ENCODE results near the gene ANKFN1.

ANKFN1 gene

GRCh38 chr17:56468840-56469239, 315.6 kb downstream of the ANKFN1 start:
- no peak overlapping the region for H3K4me3 ChIP-seq (ENCODE audit: low read depth, low read length)
- H3K27me3 ChIP-seq (ENCODE audit: control insufficient read depth, insufficient read depth, low read length) = no peaks in the 10 kb centered on the region
- H3K4me2 ChIP-seq (ENCODE audit: low read length) = no peak overlapping the region
- no peaks in the 10 kb centered on the region for H3K36me3 ChIP-seq (ENCODE audit: control insufficient read depth, insufficient read depth, low read length)
- H3K9me3 ChIP-seq (ENCODE audit: control insufficient read depth, low read length) = no peaks in the 10 kb centered on the region
- no peaks in the 10 kb centered on the region for H3K4me1 ChIP-seq
- H3K27ac ChIP-seq = no peak overlapping the region
- H3K79me2 ChIP-seq = no peaks in the 10 kb centered on the region
- H2AFZ ChIP-seq = no peak overlapping the region
- no peak overlapping the region for H3K9ac ChIP-seq
- no peak for TF ChIP-seq CTCF (IDR thresholded peaks at IDR 0.05)

- no peaks in the 10 kb centered on the region for H3K79me2 ChIP-seq
- no peaks in the 10 kb centered on the region for H3K9me3 ChIP-seq (ENCODE audit: control insufficient read depth, low read length)
- H3K4me3 ChIP-seq (ENCODE audit: low read depth, low read length) = no peak overlapping the region
- H3K4me2 ChIP-seq (ENCODE audit: low read length) = no peak overlapping the region
- TF ChIP-seq CTCF (IDR thresholded peaks at IDR 0.05) = no peak
- no peak overlapping the region for H3K27ac ChIP-seq
- H3K36me3 ChIP-seq (ENCODE audit: control insufficient read depth, insufficient read depth, low read length) = no peaks in the 10 kb centered on the region
- H2AFZ ChIP-seq = no peak overlapping the region
- H3K9ac ChIP-seq = no peak overlapping the region
- no peaks in the 10 kb centered on the region for H3K27me3 ChIP-seq (ENCODE audit: control insufficient read depth, insufficient read depth, low read length)
- H3K4me1 ChIP-seq = no peaks in the 10 kb centered on the region
Measured at GRCh38 chr17:56471696-56472095, 318.4 kb downstream of the ANKFN1 start.

- H3K36me3 ChIP-seq (ENCODE audit: control insufficient read depth, insufficient read depth, low read length) = no peaks in the 10 kb centered on the region
- H3K27me3 ChIP-seq (ENCODE audit: control insufficient read depth, insufficient read depth, low read length) = no peaks in the 10 kb centered on the region
- H3K4me3 ChIP-seq (ENCODE audit: low read depth, low read length) = no peak overlapping the region
- H3K9ac ChIP-seq = no peak overlapping the region
- H3K9me3 ChIP-seq (ENCODE audit: control insufficient read depth, low read length) = no peaks in the 10 kb centered on the region
- no peak overlapping the region for H3K27ac ChIP-seq
- H3K4me1 ChIP-seq = no peaks in the 10 kb centered on the region
- H3K4me2 ChIP-seq (ENCODE audit: low read length) = no peak overlapping the region
- H3K79me2 ChIP-seq = no peaks in the 10 kb centered on the region
- TF ChIP-seq CTCF (IDR thresholded peaks at IDR 0.05) = no peak
- no peak overlapping the region for H2AFZ ChIP-seq
Measured at GRCh38 chr17:56475116-56475515, 321.8 kb downstream of the ANKFN1 start.

GRCh38 chr17:56478836-56479447, 325.7 kb downstream of the ANKFN1 start:
- H3K36me3 ChIP-seq (ENCODE audit: control insufficient read depth, insufficient read depth, low read length) = no peaks in the 10 kb centered on the region
- no peak overlapping the region for H3K4me3 ChIP-seq (ENCODE audit: low read depth, low read length)
- H2AFZ ChIP-seq = no peak overlapping the region
- H3K4me1 ChIP-seq = no peaks in the 10 kb centered on the region
- no peaks in the 10 kb centered on the region for H3K79me2 ChIP-seq
- H3K27me3 ChIP-seq (ENCODE audit: control insufficient read depth, insufficient read depth, low read length) = no peaks in the 10 kb centered on the region
- H3K9ac ChIP-seq = no peak overlapping the region
- TF ChIP-seq CTCF (IDR thresholded peaks at IDR 0.05) = peak; percentile 35
- no peak overlapping the region for H3K4me2 ChIP-seq (ENCODE audit: low read length)
- H3K27ac ChIP-seq = no peak overlapping the region
- no peaks in the 10 kb centered on the region for H3K9me3 ChIP-seq (ENCODE audit: control insufficient read depth, low read length)

- no peak overlapping the region for H3K27ac ChIP-seq
- no peak overlapping the region for H3K4me3 ChIP-seq (ENCODE audit: low read depth, low read length)
- no peaks in the 10 kb centered on the region for H3K9me3 ChIP-seq (ENCODE audit: control insufficient read depth, low read length)
- no peak overlapping the region for H2AFZ ChIP-seq
- no peaks in the 10 kb centered on the region for H3K79me2 ChIP-seq
- H3K4me2 ChIP-seq (ENCODE audit: low read length) = no peak overlapping the region
- no peaks in the 10 kb centered on the region for H3K27me3 ChIP-seq (ENCODE audit: control insufficient read depth, insufficient read depth, low read length)
- no peak for TF ChIP-seq CTCF (IDR thresholded peaks at IDR 0.05)
- no peaks in the 10 kb centered on the region for H3K4me1 ChIP-seq
- no peak overlapping the region for H3K9ac ChIP-seq
- no peaks in the 10 kb centered on the region for H3K36me3 ChIP-seq (ENCODE audit: control insufficient read depth, insufficient read depth, low read length)
Measured at GRCh38 chr17:56480501-56480900, 327.2 kb downstream of the ANKFN1 start.

All from parathyroid adenoma (tissue), 2 donors.